Measurements from ENCODE around the gene SMARCAD1. TPM values are rescaled to one million over a fixed set of nuclear protein-coding genes. Genes with fewer than 3 reads are reported as not detected.

Gene SMARCAD1
- total and polyA plus RNA-seq, 2 experiments from 2014 or later: 23.8 to 86.2 TPM

GRCh38 chr4:94284889-94285288 is 77.2 kb downstream of the SMARCAD1 start:
- H3K27me3 Mint-ChIP-seq (ENCODE audit: insufficient read depth, low read depth, poor library complexity): peaks cover 1% of the 10 kb centered on the region
- Histone ChIP-seq H3K79me2 (replicated peaks; ENCODE audit: insufficient read depth) (no peaks in the 10 kb centered on the region), H3K4me1 (ENCODE audit: insufficient read depth) (no peaks in the 10 kb centered on the region), H3K27me3 (ENCODE audit: insufficient read depth) (no peaks in the 10 kb centered on the region), H3K27ac (ENCODE audit: low read depth) (no peak overlapping the region), H3F3A (replicated peaks; ENCODE audit: low read depth) (no peaks in the 10 kb centered on the region), H4K20me1 (replicated peaks; ENCODE audit: insufficient read depth) (no peaks in the 10 kb centered on the region), H3K4me3 (no peak overlapping the region), H2AFZ (no peak overlapping the region), H3K9me2 (ENCODE audit: insufficient read depth) (no peaks in the 10 kb centered on the region), H3K36me3 (ENCODE audit: insufficient read depth) (peaks cover 36% of the 10 kb centered on the region), H3K4me2 (no peak overlapping the region)
- H3K36me3 Mint-ChIP-seq (ENCODE audit: low read depth): peaks cover 69% of the 10 kb centered on the region
- H3K4me3 Mint-ChIP-seq: no peak overlapping the region
- H3K27ac Mint-ChIP-seq: no peak overlapping the region
- no peak for TF ChIP-seq POLR2AphosphoS5 (IDR thresholded peaks at IDR 0.05; ENCODE audit: low read depth)
- no peak for TF ChIP-seq STAT1 (IDR thresholded peaks at IDR 0.05; ENCODE audit: unreplicated experiment)
- no peak for TF ChIP-seq EZH2phosphoT487 (IDR thresholded peaks at IDR 0.05; ENCODE audit: unreplicated experiment)
- TF ChIP-seq NANOG (IDR thresholded peaks at IDR 0.05; ENCODE audit: borderline replicate concordance): no peak
- TF ChIP-seq, protein P1, sequence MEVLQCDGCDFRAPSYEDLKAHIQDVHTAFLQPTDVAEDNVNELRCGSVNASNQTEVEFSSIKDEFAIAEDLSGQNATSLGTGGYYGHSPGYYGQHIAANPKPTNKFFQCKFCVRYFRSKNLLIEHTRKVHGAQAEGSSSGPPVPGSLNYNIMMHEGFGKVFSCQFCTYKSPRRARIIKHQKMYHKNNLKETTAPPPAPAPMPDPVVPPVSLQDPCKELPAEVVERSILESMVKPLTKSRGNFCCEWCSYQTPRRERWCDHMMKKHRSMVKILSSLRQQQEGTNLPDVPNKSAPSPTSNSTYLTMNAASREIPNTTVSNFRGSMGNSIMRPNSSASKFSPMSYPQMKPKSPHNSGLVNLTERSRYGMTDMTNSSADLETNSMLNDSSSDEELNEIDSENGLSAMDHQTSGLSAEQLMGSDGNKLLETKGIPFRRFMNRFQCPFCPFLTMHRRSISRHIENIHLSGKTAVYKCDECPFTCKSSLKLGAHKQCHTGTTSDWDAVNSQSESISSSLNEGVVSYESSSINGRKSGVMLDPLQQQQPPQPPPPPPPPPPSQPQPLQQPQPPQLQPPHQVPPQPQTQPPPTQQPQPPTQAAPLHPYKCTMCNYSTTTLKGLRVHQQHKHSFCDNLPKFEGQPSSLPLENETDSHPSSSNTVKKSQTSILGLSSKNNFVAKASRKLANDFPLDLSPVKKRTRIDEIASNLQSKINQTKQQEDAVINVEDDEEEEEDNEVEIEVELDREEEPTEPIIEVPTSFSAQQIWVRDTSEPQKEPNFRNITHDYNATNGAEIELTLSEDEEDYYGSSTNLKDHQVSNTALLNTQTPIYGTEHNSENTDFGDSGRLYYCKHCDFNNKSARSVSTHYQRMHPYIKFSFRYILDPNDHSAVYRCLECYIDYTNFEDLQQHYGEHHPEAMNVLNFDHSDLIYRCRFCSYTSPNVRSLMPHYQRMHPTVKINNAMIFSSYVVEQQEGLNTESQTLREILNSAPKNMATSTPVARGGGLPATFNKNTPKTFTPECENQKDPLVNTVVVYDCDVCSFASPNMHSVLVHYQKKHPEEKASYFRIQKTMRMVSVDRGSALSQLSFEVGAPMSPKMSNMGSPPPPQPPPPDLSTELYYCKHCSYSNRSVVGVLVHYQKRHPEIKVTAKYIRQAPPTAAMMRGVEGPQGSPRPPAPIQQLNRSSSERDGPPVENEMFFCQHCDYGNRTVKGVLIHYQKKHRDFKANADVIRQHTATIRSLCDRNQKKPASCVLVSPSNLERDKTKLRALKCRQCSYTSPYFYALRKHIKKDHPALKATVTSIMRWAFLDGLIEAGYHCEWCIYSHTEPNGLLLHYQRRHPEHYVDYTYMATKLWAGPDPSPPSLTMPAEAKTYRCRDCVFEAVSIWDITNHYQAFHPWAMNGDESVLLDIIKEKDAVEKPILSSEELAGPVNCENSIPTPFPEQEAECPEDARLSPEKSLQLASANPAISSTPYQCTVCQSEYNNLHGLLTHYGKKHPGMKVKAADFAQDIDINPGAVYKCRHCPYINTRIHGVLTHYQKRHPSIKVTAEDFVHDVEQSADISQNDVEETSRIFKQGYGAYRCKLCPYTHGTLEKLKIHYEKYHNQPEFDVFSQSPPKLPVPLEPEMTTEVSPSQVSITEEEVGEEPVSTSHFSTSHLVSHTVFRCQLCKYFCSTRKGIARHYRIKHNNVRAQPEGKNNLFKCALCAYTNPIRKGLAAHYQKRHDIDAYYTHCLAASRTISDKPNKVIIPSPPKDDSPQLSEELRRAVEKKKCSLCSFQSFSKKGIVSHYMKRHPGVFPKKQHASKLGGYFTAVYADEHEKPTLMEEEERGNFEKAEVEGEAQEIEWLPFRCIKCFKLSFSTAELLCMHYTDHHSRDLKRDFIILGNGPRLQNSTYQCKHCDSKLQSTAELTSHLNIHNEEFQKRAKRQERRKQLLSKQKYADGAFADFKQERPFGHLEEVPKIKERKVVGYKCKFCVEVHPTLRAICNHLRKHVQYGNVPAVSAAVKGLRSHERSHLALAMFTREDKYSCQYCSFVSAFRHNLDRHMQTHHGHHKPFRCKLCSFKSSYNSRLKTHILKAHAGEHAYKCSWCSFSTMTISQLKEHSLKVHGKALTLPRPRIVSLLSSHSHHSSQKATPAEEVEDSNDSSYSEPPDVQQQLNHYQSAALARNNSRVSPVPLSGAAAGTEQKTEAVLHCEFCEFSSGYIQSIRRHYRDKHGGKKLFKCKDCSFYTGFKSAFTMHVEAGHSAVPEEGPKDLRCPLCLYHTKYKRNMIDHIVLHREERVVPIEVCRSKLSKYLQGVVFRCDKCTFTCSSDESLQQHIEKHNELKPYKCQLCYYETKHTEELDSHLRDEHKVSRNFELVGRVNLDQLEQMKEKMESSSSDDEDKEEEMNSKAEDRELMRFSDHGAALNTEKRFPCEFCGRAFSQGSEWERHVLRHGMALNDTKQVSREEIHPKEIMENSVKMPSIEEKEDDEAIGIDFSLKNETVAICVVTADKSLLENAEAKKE (CRISPR knock-in tag; IDR thresholded peaks at IDR 0.05): no peak
- no peak for TF ChIP-seq CREB1 (CRISPR knock-in tag; IDR thresholded peaks at IDR 0.05; ENCODE audit: low read depth)
- TF ChIP-seq JUNB (IDR thresholded peaks at IDR 0.05; ENCODE audit: unreplicated experiment): no peak
- no peak for TF ChIP-seq ZNF114 (CRISPR knock-in tag; IDR thresholded peaks at IDR 0.05)
- TF ChIP-seq ZNF331 (CRISPR knock-in tag; IDR thresholded peaks at IDR 0.05; ENCODE audit: low read depth): no peak
- TF ChIP-seq, protein P2, sequence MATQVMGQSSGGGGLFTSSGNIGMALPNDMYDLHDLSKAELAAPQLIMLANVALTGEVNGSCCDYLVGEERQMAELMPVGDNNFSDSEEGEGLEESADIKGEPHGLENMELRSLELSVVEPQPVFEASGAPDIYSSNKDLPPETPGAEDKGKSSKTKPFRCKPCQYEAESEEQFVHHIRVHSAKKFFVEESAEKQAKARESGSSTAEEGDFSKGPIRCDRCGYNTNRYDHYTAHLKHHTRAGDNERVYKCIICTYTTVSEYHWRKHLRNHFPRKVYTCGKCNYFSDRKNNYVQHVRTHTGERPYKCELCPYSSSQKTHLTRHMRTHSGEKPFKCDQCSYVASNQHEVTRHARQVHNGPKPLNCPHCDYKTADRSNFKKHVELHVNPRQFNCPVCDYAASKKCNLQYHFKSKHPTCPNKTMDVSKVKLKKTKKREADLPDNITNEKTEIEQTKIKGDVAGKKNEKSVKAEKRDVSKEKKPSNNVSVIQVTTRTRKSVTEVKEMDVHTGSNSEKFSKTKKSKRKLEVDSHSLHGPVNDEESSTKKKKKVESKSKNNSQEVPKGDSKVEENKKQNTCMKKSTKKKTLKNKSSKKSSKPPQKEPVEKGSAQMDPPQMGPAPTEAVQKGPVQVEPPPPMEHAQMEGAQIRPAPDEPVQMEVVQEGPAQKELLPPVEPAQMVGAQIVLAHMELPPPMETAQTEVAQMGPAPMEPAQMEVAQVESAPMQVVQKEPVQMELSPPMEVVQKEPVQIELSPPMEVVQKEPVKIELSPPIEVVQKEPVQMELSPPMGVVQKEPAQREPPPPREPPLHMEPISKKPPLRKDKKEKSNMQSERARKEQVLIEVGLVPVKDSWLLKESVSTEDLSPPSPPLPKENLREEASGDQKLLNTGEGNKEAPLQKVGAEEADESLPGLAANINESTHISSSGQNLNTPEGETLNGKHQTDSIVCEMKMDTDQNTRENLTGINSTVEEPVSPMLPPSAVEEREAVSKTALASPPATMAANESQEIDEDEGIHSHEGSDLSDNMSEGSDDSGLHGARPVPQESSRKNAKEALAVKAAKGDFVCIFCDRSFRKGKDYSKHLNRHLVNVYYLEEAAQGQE (IDR thresholded peaks at IDR 0.05; ENCODE audit: unreplicated experiment): no peak
- TF ChIP-seq, protein P3, sequence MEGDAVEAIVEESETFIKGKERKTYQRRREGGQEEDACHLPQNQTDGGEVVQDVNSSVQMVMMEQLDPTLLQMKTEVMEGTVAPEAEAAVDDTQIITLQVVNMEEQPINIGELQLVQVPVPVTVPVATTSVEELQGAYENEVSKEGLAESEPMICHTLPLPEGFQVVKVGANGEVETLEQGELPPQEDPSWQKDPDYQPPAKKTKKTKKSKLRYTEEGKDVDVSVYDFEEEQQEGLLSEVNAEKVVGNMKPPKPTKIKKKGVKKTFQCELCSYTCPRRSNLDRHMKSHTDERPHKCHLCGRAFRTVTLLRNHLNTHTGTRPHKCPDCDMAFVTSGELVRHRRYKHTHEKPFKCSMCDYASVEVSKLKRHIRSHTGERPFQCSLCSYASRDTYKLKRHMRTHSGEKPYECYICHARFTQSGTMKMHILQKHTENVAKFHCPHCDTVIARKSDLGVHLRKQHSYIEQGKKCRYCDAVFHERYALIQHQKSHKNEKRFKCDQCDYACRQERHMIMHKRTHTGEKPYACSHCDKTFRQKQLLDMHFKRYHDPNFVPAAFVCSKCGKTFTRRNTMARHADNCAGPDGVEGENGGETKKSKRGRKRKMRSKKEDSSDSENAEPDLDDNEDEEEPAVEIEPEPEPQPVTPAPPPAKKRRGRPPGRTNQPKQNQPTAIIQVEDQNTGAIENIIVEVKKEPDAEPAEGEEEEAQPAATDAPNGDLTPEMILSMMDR (conservative IDR thresholded peaks at IDR 0.05; ENCODE audit: low read depth in 2 of 2): no peak
- no peak for TF ChIP-seq EZH2 (IDR thresholded peaks at IDR 0.05; ENCODE audit: low read depth, unreplicated experiment)
- TF ChIP-seq, protein P4, sequence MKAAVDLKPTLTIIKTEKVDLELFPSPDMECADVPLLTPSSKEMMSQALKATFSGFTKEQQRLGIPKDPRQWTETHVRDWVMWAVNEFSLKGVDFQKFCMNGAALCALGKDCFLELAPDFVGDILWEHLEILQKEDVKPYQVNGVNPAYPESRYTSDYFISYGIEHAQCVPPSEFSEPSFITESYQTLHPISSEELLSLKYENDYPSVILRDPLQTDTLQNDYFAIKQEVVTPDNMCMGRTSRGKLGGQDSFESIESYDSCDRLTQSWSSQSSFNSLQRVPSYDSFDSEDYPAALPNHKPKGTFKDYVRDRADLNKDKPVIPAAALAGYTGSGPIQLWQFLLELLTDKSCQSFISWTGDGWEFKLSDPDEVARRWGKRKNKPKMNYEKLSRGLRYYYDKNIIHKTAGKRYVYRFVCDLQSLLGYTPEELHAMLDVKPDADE (IDR thresholded peaks at IDR 0.05): no peak
- no peak for ATAC-seq
- H3K4me1 Mint-ChIP-seq: no peaks in the 10 kb centered on the region
- DNase-seq (ENCODE audit: low spot score): no peak
- H3K9me3 Mint-ChIP-seq: no peaks in the 10 kb centered on the region

Data from GM23338 (cell line).